Lung (tissue), 12 donors: ENCODE data around the gene ANO9. TPM values are rescaled to one million over a fixed set of nuclear protein-coding genes. Genes with fewer than 3 reads are reported as not detected.

Experiments
- ATAC-seq: fragments of 200-7000 bp; cut with Tn5 transposase; one replicate; pipeline ENCODE4 v1.9.1; 2020; ENCODE audit warnings: moderate number of reproducible peaks; ENCODE audit not compliant: insufficient read depth, low FRiP score
- DNase-seq, 3 donors: peaks; one replicate each; pipeline ENCODE4 v3.0.0-alpha.2; 2013 to 2017
- H3K27ac ChIP-seq, 2 donors: one replicate each; pipeline ENCODE4 v1.5.1; 2013; ENCODE audit warnings: mild to moderate bottlenecking in 2 of 2, moderate library complexity in 2 of 2, control low read depth in 1 of 2, inconsistent platforms in 1 of 2, low read depth in 1 of 2, low read length in 1 of 2
- H3K27me3 ChIP-seq, 3 donors: one replicate each; pipeline ENCODE4 v1.5.1; 2013; ENCODE audit warnings: low read length in 2 of 3; ENCODE audit not compliant: control insufficient read depth in 3 of 3, insufficient read depth in 3 of 3
- H3K36me3 ChIP-seq, 4 donors: one replicate each; pipeline ENCODE4 v1.5.1; 2013; ENCODE audit warnings: low read length in 4 of 4, mild to moderate bottlenecking in 1 of 4, moderate library complexity in 1 of 4; ENCODE audit not compliant: control insufficient read depth in 4 of 4, insufficient read depth in 4 of 4
- H3K4me1 ChIP-seq, 5 donors: one replicate each; pipeline ENCODE4 v1.5.1; 2013; ENCODE audit warnings: low read length in 5 of 5, mild to moderate bottlenecking in 2 of 5, moderate library complexity in 1 of 5; ENCODE audit not compliant: control insufficient read depth in 5 of 5, insufficient read depth in 5 of 5
- H3K4me3 ChIP-seq: one replicate; pipeline ENCODE4 v1.5.1; 2013; ENCODE audit warnings: mild to moderate bottlenecking, control low read depth, moderate library complexity
- H3K9ac ChIP-seq, 2 donors: one replicate each; pipeline ENCODE4 v1.5.1; 2013; ENCODE audit warnings: low read length in 2 of 2, control low read depth in 1 of 2; ENCODE audit not compliant: insufficient read depth in 1 of 2
- H3K9me3 ChIP-seq, 4 donors: one replicate each; pipeline ENCODE4 v1.5.1; 2013; ENCODE audit warnings: low read length in 3 of 4, mild to moderate bottlenecking in 1 of 4, moderate library complexity in 1 of 4; ENCODE audit not compliant: control insufficient read depth in 4 of 4, insufficient read depth in 3 of 4
- WGBS, 2 donors: extraction: QIAGEN DNeasy Blood & Tissue Kit; methylation state at CpG; one replicate each; pipeline ENCODE4 v1.1.7; 2013; 5-methylcytosine and 5-hydroxymethylcytosine counted together
- polyA plus RNA-seq, 2 donors: library from polyadenylated mRNA; stranded (reverse); fragments of 200-250 nt; gene quantifications; one replicate each; pipeline ENCODE4 v1.2.1, GENCODE V29; 2013
- total RNA-seq, 2 donors: library from RNA; depleted of rRNA in 1 of 2; stranded (reverse); fragments of >200 nt in 1 of 2; gene quantifications; one replicate each; pipeline ENCODE4 v1.2.1, GENCODE V29; 2014 to 2021
- TF ChIP-seq, protein P1 (sequence below): IDR thresholded peaks from 2 replicates; pipeline ENCODE4 v1.5.1; 2012; ENCODE audit warnings: mild to moderate bottlenecking; ENCODE audit errors: control extremely low read depth, extremely low read depth
- donor health status: control.
- donor health status: control.
- donor health status: Bipolar disorder and iron deficiency.
- donor health status: healthy.
- donor health status: DM: yes; HTN: yes; CAD: no.

The ANO9 gene
- total and polyA plus RNA-seq, 4 donors: 5.8 to 18.6 (median 13.2) TPM

- no peak overlapping the region for H3K4me3 ChIP-seq
- no peak overlapping the region for H3K9ac ChIP-seq
- H3K27ac ChIP-seq: no peak overlapping the region
- H3K27me3 ChIP-seq: no peaks in the 10 kb centered on the region
- no peaks in the 10 kb centered on the region for H3K9me3 ChIP-seq
- H3K36me3 ChIP-seq: peaks cover 0 to 25% (median 13%) of the 10 kb centered on the region in 4 donors
- TF ChIP-seq, protein P1, sequence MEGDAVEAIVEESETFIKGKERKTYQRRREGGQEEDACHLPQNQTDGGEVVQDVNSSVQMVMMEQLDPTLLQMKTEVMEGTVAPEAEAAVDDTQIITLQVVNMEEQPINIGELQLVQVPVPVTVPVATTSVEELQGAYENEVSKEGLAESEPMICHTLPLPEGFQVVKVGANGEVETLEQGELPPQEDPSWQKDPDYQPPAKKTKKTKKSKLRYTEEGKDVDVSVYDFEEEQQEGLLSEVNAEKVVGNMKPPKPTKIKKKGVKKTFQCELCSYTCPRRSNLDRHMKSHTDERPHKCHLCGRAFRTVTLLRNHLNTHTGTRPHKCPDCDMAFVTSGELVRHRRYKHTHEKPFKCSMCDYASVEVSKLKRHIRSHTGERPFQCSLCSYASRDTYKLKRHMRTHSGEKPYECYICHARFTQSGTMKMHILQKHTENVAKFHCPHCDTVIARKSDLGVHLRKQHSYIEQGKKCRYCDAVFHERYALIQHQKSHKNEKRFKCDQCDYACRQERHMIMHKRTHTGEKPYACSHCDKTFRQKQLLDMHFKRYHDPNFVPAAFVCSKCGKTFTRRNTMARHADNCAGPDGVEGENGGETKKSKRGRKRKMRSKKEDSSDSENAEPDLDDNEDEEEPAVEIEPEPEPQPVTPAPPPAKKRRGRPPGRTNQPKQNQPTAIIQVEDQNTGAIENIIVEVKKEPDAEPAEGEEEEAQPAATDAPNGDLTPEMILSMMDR: no peak
- peaks cover 0 to 3% (median 0%) of the 10 kb centered on the region in 5 donors for H3K4me1 ChIP-seq
- DNase-seq (no peak), ATAC-seq (no peak)
- WGBS, 2 donors: 30 to 58% methylated on average over 7 of the region's 7 CpGs
Measured at GRCh38 chr11:456533-456932, 14.7 kb upstream of the ANO9 start.

DNA sequence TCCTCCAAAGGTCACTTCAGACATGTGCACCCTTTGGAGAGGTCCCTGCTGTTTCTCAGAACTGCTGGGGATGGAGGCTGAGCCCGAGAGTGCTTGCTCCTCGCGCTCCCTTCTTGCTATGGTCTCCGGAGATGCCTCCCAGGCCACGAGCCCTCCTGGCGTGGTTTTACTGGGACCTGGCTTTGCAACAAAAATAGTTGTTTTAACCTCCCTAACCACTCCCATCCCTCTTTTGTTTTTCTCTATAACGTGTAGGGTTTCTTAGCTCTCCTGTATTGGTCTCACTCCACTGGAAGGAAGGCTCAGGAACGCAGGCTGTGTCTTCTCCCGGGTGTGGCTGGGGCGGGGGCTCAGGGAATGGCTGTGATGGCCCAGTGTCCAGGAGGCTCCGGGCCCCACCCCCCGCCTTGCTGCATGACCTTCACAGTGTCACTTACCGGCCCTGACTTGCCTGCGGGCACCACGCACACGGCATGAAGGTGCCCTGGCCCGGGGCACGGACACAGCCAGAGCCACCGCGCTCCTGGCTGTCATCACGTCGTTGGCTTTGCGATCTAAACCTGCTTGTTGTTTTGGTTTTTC lies 13.8 kb upstream of the ANO9 start:
- DNase-seq: no peak
- TF ChIP-seq, protein P1: no peak
- H3K36me3 ChIP-seq: peaks cover 0 to 23% (median 12%) of the 10 kb centered on the region in 4 donors
- no peak overlapping the region for H3K9ac ChIP-seq
- H3K4me3 ChIP-seq: no peak overlapping the region
- H3K27me3 ChIP-seq: no peaks in the 10 kb centered on the region
- H3K27ac ChIP-seq: peak overlapping the region in 1 of 2 donors; percentile 30
- no peak for ATAC-seq
- 92% methylated on average over 23 of the region's 23 CpGs for WGBS, 2 donors
- peaks cover 0 to 9% (median 0%) of the 10 kb centered on the region in 5 donors for H3K4me1 ChIP-seq
- H3K9me3 ChIP-seq: no peaks in the 10 kb centered on the region

DNA sequence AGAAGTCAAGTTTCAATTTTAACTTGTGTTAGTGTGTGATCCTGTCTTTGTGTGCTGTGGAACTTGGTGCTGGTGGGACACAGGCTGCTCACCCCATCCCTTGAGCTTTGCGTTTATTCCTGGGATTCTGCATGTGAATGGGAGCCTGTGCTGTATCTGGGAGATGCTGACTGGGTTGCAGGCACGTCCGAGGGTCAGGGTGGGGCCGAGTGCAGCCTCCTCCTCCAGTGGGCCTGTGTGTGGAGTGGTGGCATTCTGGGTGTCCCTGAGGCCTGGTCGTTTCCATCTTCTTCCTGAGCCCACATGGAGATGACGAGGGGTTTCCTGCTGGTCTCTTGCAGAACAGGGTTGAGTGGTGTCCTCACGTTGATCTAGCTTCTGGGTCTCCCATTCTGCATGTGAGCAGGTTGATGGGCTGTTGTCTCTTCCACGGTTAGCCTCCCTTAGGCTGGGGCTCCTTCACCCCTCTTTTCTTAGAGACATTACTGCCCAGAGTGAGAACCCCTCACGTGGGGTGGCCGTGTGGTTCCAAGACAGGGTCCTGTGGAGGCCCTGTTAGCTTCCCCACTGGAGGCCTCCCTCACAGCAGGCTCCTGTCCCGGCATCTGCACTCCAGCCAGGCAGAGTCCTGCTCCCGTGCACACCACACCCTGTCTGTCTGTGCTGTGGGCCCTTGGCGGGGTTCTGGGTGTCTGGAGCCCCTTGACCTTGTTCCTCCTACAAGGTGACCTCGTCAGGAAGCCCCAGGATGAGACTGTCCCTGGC lies 13.2 kb upstream of the ANO9 start:
- H3K4me3 ChIP-seq: no peak overlapping the region
- H3K27me3 ChIP-seq: no peaks in the 10 kb centered on the region
- H3K9me3 ChIP-seq: no peaks in the 10 kb centered on the region
- no peak overlapping the region for H3K9ac ChIP-seq
- peaks cover 0 to 9% (median 0%) of the 10 kb centered on the region in 5 donors for H3K4me1 ChIP-seq
- H3K36me3 ChIP-seq: peaks cover 0 to 20% (median 11%) of the 10 kb centered on the region in 4 donors
- TF ChIP-seq, protein P1: no peak
- no peak for DNase-seq
- H3K27ac ChIP-seq: peak overlapping the region in 1 of 2 donors; percentile 30
- WGBS, 2 donors: 76 to 78% methylated on average over 14 of the region's 14 CpGs
- ATAC-seq: no peak
